GM23248 (cell line): ENCODE measurements around the gene VSIG10.

Experiments
- EZH2 ChIP-seq: fragments of 200-600 bp; sonication (generic); IDR thresholded peaks from 2 replicates; pipeline ENCODE4 v1.6.1; 2018; ENCODE audit warnings: antibody characterized with exemption, mild to moderate bottlenecking; ENCODE audit not compliant: insufficient read depth, poor library complexity, severe bottlenecking
- EZH2phosphoT487 ChIP-seq: fragments of 200-600 bp; sonication (generic); IDR thresholded peaks from 2 replicates; pipeline ENCODE4 v1.6.1; 2018; ENCODE audit warnings: antibody characterized with exemption, moderate library complexity, mild to moderate bottlenecking, low read depth; ENCODE audit not compliant: insufficient read depth

- no peak for TF ChIP-seq EZH2
- TF ChIP-seq EZH2phosphoT487 = no peak
These were observed 46.8 kb upstream of the VSIG10 start for GRCh38 chr12:118150625-118151024.
